Bronchial epithelial cell (primary cell): ENCODE measurements around the gene PRIMA1. TPM values are rescaled to one million over a fixed set of nuclear protein-coding genes. Genes with fewer than 3 reads are reported as not detected.

Experiments
- DNase-seq: peaks from one replicate; pipeline ENCODE4 v3.0.0-alpha.2; 2010; ENCODE audit warnings: low read depth
- FAIRE-seq: peaks from 2 replicates; lab custom pipeline; 2011; peaks lifted over from hg19 to GRCh38; lab: Jason Lieb, UNC
- H3K27me3 ChIP-seq: 2 replicates; pipeline ENCODE4 v1.5.1; 2011; ENCODE audit warnings: low read length; ENCODE audit not compliant: control insufficient read depth, insufficient read depth
- H3K36me3 ChIP-seq: 2 replicates; pipeline ENCODE4 v1.5.1; 2011; ENCODE audit warnings: low read length; ENCODE audit not compliant: control insufficient read depth, insufficient read depth
- H3K4me3 ChIP-seq: 2 replicates; pipeline ENCODE4 v1.5.1; 2011; ENCODE audit warnings: mild to moderate bottlenecking, low read depth, low read length, control low read depth
- total RNA-seq: library from RNA; depleted of rRNA; stranded (reverse); fragments of >200 nt; gene quantifications from 2 replicates; pipeline ENCODE4 v1.2.1, GENCODE V29; 2014
- TF ChIP-seq, protein P1 (sequence below): IDR thresholded peaks from 2 replicates; pipeline ENCODE4 v1.5.1; 2011; ENCODE audit warnings: mild to moderate bottlenecking, moderate library complexity, low read length, control low read depth, inconsistent platforms; ENCODE audit not compliant: insufficient read depth, severe bottlenecking

The PRIMA1 gene
- total RNA-seq, 1 donor from 2014 or later: not detected

DNA sequence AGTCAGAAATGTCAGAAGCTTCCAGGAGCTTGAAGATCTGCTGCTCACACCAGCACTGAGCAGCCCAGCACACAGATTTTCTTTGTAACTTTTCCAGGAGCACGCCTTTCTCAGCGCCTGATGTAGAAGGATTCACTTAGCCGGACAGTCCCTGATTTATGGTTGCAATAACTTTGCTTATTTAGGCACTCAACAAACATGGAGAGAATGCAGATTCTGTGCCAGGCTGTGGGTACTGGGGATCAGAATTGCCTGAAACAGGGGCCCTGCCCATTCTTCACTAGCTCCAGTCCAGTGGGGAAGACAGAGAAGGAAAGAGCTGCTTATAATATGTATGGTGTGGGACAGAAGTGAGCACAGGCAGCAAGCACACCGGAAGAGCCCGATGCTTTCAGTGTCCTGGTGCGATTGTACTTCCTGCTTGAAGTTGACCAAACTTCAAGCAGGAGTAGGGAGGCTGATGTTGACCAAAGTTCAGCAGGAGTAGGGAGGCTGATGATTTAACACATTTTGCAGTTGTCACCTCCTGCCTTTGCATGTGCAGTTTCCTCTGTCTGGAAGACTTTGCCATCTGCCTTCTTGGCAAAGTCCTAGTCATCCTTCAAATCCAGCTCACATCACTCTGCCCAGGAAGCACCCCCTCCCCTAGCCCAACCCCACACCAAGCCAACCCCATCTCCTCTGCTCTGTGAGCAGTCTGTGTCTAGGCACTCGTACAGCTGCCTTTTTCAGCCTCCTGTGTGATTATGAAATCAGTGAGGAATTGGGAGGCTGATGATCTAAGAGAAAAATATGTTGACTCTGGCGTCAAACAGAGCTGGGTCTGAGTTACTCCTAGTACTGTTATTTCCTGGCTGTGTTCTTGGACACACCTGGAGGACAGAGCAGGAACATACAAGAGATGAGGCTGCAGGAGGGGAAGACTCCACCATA is 12.0 kb upstream of the PRIMA1 start:
- FAIRE-seq: peak; percentile 64
- DNase-seq: peak; percentile 65

DNA sequence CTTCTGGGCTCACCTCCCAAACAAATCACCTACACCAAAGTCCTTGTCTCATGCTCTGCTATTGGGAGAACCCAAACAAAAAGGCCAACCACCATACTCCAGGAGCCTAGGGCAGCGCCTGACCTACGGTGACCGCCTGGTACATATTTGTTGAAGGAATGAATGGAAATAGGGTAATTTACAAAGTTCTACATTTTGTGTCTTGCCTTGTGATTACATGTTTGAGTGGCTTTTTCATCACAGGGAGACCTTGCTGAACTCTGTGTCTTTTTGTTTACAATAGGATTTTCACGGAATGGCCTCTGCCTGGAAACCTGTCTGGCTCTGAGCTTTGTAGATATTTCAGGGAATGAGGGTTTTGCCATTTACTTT is 11.3 kb upstream of the PRIMA1 start:
- DNase-seq (no peak), FAIRE-seq (no peak)
- no peaks in the 10 kb centered on the region for H3K27me3 ChIP-seq
- no peak overlapping the region for H3K4me3 ChIP-seq
- no peaks in the 10 kb centered on the region for H3K36me3 ChIP-seq
- TF ChIP-seq, protein P1, sequence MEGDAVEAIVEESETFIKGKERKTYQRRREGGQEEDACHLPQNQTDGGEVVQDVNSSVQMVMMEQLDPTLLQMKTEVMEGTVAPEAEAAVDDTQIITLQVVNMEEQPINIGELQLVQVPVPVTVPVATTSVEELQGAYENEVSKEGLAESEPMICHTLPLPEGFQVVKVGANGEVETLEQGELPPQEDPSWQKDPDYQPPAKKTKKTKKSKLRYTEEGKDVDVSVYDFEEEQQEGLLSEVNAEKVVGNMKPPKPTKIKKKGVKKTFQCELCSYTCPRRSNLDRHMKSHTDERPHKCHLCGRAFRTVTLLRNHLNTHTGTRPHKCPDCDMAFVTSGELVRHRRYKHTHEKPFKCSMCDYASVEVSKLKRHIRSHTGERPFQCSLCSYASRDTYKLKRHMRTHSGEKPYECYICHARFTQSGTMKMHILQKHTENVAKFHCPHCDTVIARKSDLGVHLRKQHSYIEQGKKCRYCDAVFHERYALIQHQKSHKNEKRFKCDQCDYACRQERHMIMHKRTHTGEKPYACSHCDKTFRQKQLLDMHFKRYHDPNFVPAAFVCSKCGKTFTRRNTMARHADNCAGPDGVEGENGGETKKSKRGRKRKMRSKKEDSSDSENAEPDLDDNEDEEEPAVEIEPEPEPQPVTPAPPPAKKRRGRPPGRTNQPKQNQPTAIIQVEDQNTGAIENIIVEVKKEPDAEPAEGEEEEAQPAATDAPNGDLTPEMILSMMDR: no peak

More for the DNA sequence above, 12.0 kb upstream of the PRIMA1 start:
- Histone ChIP-seq H3K36me3 (no peaks in the 10 kb centered on the region), H3K4me3 (no peak overlapping the region), H3K27me3 (no peaks in the 10 kb centered on the region)
- TF ChIP-seq, protein P1: no peak

DNA sequence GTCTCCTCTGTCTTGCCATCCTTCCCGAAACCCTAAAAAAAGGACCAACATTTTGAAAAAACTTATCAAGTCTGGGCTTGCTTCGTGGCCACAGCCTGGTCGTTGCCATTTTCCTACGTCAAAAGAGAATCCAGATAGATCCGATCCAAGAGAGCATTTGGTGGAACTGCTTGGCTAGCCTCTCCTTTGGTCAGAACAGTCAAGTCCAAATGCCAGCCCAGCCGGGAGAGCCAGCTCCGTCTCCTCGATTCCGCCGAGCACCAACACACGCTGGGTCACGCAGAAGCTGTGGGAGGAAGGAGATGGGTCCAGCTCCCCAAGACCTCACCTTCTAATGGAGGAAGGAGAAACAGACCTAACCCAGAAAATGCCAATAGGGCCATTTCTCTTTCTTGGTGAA is 9.3 kb upstream of the PRIMA1 start:
- no peak for DNase-seq
- H3K27me3 ChIP-seq: no peaks in the 10 kb centered on the region
- no peak overlapping the region for H3K4me3 ChIP-seq
- no peaks in the 10 kb centered on the region for H3K36me3 ChIP-seq
- TF ChIP-seq, protein P1: no peak
- FAIRE-seq: no peak

DNA sequence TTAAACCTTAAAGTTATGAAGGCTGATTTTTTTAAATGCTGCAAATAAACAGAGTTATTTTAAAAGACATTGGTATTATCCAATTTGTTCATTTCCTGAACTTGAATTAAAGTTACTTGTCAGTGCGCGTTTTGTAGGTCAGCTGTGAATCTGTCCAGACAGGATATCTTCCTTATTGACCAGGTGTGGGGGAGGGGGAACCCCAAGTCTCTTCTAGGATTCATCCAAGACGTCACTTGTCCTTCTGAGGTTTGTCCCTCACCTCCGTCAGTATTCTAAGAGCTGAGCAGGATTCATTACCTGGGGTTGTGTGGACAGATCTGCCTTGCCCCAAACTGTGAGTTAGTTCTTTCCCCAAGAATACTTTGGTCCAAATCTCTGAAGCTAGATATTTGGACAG is 8.8 kb upstream of the PRIMA1 start:
- TF ChIP-seq, protein P1: no peak

DNA sequence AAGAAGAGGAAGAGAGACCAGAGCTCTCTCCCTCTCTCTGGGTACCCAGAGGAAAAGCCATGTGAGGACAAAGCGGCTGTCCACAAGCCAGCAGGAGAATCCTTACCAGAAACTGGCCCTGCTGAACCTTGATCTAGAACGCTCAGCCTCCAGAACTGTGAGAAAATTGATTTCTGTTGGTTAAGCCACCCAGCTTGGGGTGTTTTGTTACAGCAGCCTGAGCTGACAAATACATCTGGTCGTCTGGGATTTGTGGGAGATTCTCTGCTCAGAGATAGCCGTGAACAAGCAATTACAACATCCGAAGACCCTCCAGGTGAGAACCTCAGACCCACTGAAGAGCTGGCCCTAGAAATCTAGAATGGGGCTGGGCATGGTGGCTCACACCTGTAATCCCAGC is 6.5 kb upstream of the PRIMA1 start:
- H3K27me3 ChIP-seq: no peaks in the 10 kb centered on the region
- FAIRE-seq (no peak), DNase-seq (no peak)

More for the DNA sequence above, 8.8 kb upstream of the PRIMA1 start:
- H3K36me3 ChIP-seq: no peaks in the 10 kb centered on the region
- H3K4me3 ChIP-seq: no peak overlapping the region
- peak; percentile 48 for DNase-seq
- FAIRE-seq: no peak
- no peaks in the 10 kb centered on the region for H3K27me3 ChIP-seq

More for the DNA sequence above, 6.5 kb upstream of the PRIMA1 start:
- Histone ChIP-seq H3K4me3 (no peak overlapping the region), H3K36me3 (no peaks in the 10 kb centered on the region)
- TF ChIP-seq, protein P1: no peak
